Activated CD8-positive, alpha-beta T cell treated with anti-CD3 and anti-CD28 coated beads for 36 hours (primary cell): ENCODE measurements around the gene KRTAP5-2. TPM values are rescaled to one million over a fixed set of nuclear protein-coding genes. Genes with fewer than 3 reads are reported as not detected.

ENCODE experiments used
- ATAC-seq: fragments of 200-7000 bp; cut with Tn5 transposase; one replicate; pipeline ENCODE4 v1.10.0; 2021; ENCODE audit warnings: mild to moderate bottlenecking, moderate library complexity
- CTCF ChIA-PET: fragments of 350-600 bp; sonication (Branson Sonifier 250); formaldehyde crosslinking; loops from one replicate; lab custom pipeline; 2021; ENCODE audit warnings: antibody characterized with exemption; lab: Charles Lee
- POLR2A ChIA-PET: fragments of 350-600 bp; sonication (Branson Sonifier 250); formaldehyde crosslinking; loops from one replicate; lab custom pipeline; 2021; ENCODE audit warnings: antibody characterized with exemption; lab: Charles Lee
- DNase-seq: peaks from one replicate; pipeline ENCODE4 v3.0.0-alpha.2; 2020
- H3K27ac Mint-ChIP-seq: one replicate; pipeline ENCODE4 v1.8.0; 2021; ENCODE audit warnings: mild to moderate bottlenecking, mixed read lengths
- H3K27me3 Mint-ChIP-seq: one replicate; pipeline ENCODE4 v1.8.0; 2021; ENCODE audit warnings: mixed read lengths
- H3K36me3 Mint-ChIP-seq: one replicate; pipeline ENCODE4 v1.8.0; 2021; ENCODE audit warnings: low read depth, mixed read lengths
- H3K4me1 Mint-ChIP-seq: one replicate; pipeline ENCODE4 v1.8.0; 2021; ENCODE audit warnings: low read depth, mixed read lengths
- H3K4me3 Mint-ChIP-seq: one replicate; pipeline ENCODE4 v1.8.0; 2021; ENCODE audit warnings: mild to moderate bottlenecking, moderate library complexity, mixed read lengths
- H3K9me3 Mint-ChIP-seq: one replicate; pipeline ENCODE4 v1.8.0; 2021; ENCODE audit warnings: mixed read lengths
- CTCF ChIP-seq: fragments of 200-600 bp; IDR thresholded peaks from one replicate; pipeline ENCODE4 v1.8.0; 2022; ENCODE audit warnings: antibody characterized with exemption, mild to moderate bottlenecking
- intact Hi-C: fragments of 100-400 bp; cut with micrococcal nuclease; formaldehyde crosslinking; loops from one replicate; pipeline ENCODE4 v1.10.0; 2022
- total RNA-seq, 2 experiments: library from RNA; stranded (reverse); gene quantifications; one replicate each; pipeline ENCODE4 v1.2.3, GENCODE V29; 2021

Gene KRTAP5-2
- total RNA-seq, 2 experiments from 2014 or later, result not detected

- intact Hi-C loops, result no loop called here
- ChIA-PET CTCF (interaction anchor here (3.5 kb wide), 1 partner anchor 11 kb away, joined by 22 read pairs; no protein-coding TSS in a partner anchor), POLR2A (no interaction called here)
- Mint-ChIP-seq H3K36me3 (peaks cover under 1% of the 10 kb centered on the region), H3K27ac (no peak overlapping the region), H3K27me3 (no peaks in the 10 kb centered on the region), H3K9me3 (no peaks in the 10 kb centered on the region), H3K4me1 (no peaks in the 10 kb centered on the region), H3K4me3 (no peak overlapping the region)
- no peak for TF ChIP-seq CTCF
- ATAC-seq (no peak), DNase-seq (no peak)
Measured at GRCh38 chr11:1562469-1563148, 35.5 kb downstream of the KRTAP5-2 start.

GRCh38 chr11:1561955-1562354 lies 36.1 kb downstream of the KRTAP5-2 start:
- Mint-ChIP-seq H3K4me3 (no peak overlapping the region), H3K27ac (no peak overlapping the region), H3K27me3 (no peaks in the 10 kb centered on the region), H3K36me3 (peaks cover 2% of the 10 kb centered on the region), H3K9me3 (no peaks in the 10 kb centered on the region), H3K4me1 (no peaks in the 10 kb centered on the region)
- TF ChIP-seq CTCF, result no peak
- DNase-seq (no peak), ATAC-seq (no peak)
- ChIA-PET POLR2A (interaction anchor here (1.2 kb wide), 1 partner anchor 9 kb away, joined by 3 read pairs; no protein-coding TSS in a partner anchor), CTCF (no interaction called here)
- intact Hi-C loops, result no loop called here

- H3K36me3 Mint-ChIP-seq, result peaks cover 2% of the 10 kb centered on the region
- ChIA-PET POLR2A (interaction anchor here (1.2 kb wide), 1 partner anchor 10 kb away, joined by 3 read pairs; no protein-coding TSS in a partner anchor), CTCF (no interaction called here)
- no peaks in the 10 kb centered on the region for H3K4me1 Mint-ChIP-seq
- ATAC-seq (no peak), DNase-seq (no peak)
- no peak for TF ChIP-seq CTCF
- no peak overlapping the region for H3K4me3 Mint-ChIP-seq
- H3K9me3 Mint-ChIP-seq, result no peaks in the 10 kb centered on the region
- no peaks in the 10 kb centered on the region for H3K27me3 Mint-ChIP-seq
- H3K27ac Mint-ChIP-seq, result no peak overlapping the region
- intact Hi-C loops, result no loop called here
Measured at GRCh38 chr11:1561266-1561665, 36.8 kb downstream of the KRTAP5-2 start.

GRCh38 chr11:1560649-1561251 lies 37.3 kb downstream of the KRTAP5-2 start:
- CTCF ChIA-PET, result interaction anchor here (1.4 to 1.6 kb wide), 2 partner anchors 14 kb away, joined by 5 to 7 read pairs; no protein-coding TSS in a partner anchor
- no peaks in the 10 kb centered on the region for H3K9me3 Mint-ChIP-seq
- intact Hi-C loops, result no loop called here
- no peak overlapping the region for H3K4me3 Mint-ChIP-seq
- H3K27ac Mint-ChIP-seq, result no peak overlapping the region
- H3K27me3 Mint-ChIP-seq, result no peaks in the 10 kb centered on the region
- H3K4me1 Mint-ChIP-seq, result no peaks in the 10 kb centered on the region
- no peak for TF ChIP-seq CTCF
- DNase-seq (no peak), ATAC-seq (no peak)
- POLR2A ChIA-PET, result interaction anchor here (1.2 kb wide), 1 partner anchor 10 kb away, joined by 3 read pairs; no protein-coding TSS in a partner anchor
- peaks cover 2% of the 10 kb centered on the region for H3K36me3 Mint-ChIP-seq
